Loucy (cell line): ENCODE measurements around the gene PTPRN2.

ENCODE experiments used
- H2AFZ ChIP-seq: fragments of 200-600 bp; sonication (generic); 2 replicates; pipeline ENCODE4 v1.6.0; 2016; ENCODE audit warnings: antibody characterized with exemption, mild to moderate bottlenecking, low read length, moderate library complexity
- H3F3A ChIP-seq: fragments of 200-600 bp; 2 replicates; pipeline ENCODE4 v1.6.0; 2016; ENCODE audit warnings: antibody characterized with exemption, low read depth, mild to moderate bottlenecking
- H3K27me3 ChIP-seq: fragments of 200-600 bp; sonication (generic); 2 replicates; pipeline ENCODE4 v1.6.1; 2014; ENCODE audit warnings: low read length, mild to moderate bottlenecking; ENCODE audit not compliant: insufficient read depth, poor library complexity, severe bottlenecking
- H3K36me3 ChIP-seq: fragments of 200-600 bp; sonication (generic); 2 replicates; pipeline ENCODE4 v1.6.1; 2016; ENCODE audit warnings: low read length; ENCODE audit not compliant: insufficient read depth
- H3K4me1 ChIP-seq: fragments of 200-600 bp; sonication (generic); 2 replicates; pipeline ENCODE4 v1.5.1; 2014; ENCODE audit warnings: low read length, mild to moderate bottlenecking; ENCODE audit not compliant: insufficient read depth, poor library complexity, severe bottlenecking
- H3K4me2 ChIP-seq: fragments of 200-600 bp; sonication (generic); 2 replicates; pipeline ENCODE4 v1.6.0; 2014; ENCODE audit warnings: antibody characterized with exemption, low read length, low read depth, mild to moderate bottlenecking; ENCODE audit not compliant: poor library complexity, severe bottlenecking
- H3K4me3 ChIP-seq: fragments of 200-600 bp; sonication (generic); 2 replicates; pipeline ENCODE4 v1.5.1; 2014; ENCODE audit warnings: low read length, mild to moderate bottlenecking, mixed read lengths; ENCODE audit not compliant: poor library complexity, severe bottlenecking
- H3K79me2 ChIP-seq: fragments of 200-600 bp; sonication (generic); 2 replicates; pipeline ENCODE4 v1.6.1; 2014; ENCODE audit warnings: low read length; ENCODE audit not compliant: insufficient read depth
- H3K9ac ChIP-seq: fragments of 200-600 bp; sonication (generic); 2 replicates; pipeline ENCODE4 v1.6.0; 2014; ENCODE audit warnings: mild to moderate bottlenecking, low read depth, low read length, moderate library complexity; ENCODE audit not compliant: poor library complexity, severe bottlenecking
- H3K9me2 ChIP-seq: fragments of 200-600 bp; sonication (generic); replicated peaks from 2 replicates; pipeline ENCODE4 v1.6.1; 2016; ENCODE audit warnings: low read depth, low read length, mixed read lengths
- H3K9me3 ChIP-seq: fragments of 200-600 bp; sonication (generic); 2 replicates; pipeline ENCODE4 v1.6.1; 2014; ENCODE audit warnings: mild to moderate bottlenecking, antibody characterized with exemption, low read length, low read depth; ENCODE audit not compliant: insufficient read depth
- H4K20me1 ChIP-seq: fragments of 200-600 bp; sonication (generic); 2 replicates; pipeline ENCODE4 v1.6.0; 2014; ENCODE audit warnings: antibody characterized with exemption, low read length, mild to moderate bottlenecking; ENCODE audit not compliant: insufficient read depth, poor library complexity, severe bottlenecking
- CTCF ChIP-seq: fragments of 200-600 bp; sonication (generic); conservative IDR thresholded peaks from 2 replicates; pipeline ENCODE4 v1.5.1; 2014; ENCODE audit warnings: mild to moderate bottlenecking, antibody characterized with exemption, low read length
- EZH2phosphoT487 ChIP-seq: fragments of 200-600 bp; IDR thresholded peaks from 2 replicates; pipeline ENCODE4 v1.6.1; 2018; ENCODE audit warnings: antibody characterized with exemption, mild to moderate bottlenecking, moderate library complexity, borderline replicate concordance

PTPRN2 gene

GRCh38 chr7:157772486-157773130 is 815.0 kb downstream of the PTPRN2 start:
- no peak for TF ChIP-seq CTCF
- TF ChIP-seq EZH2phosphoT487 = no peak
- Histone ChIP-seq H3K4me3 (no peak overlapping the region), H3K9me2 (no peaks in the 10 kb centered on the region)

GRCh38 chr7:157771689-157772088 is 815.9 kb downstream of the PTPRN2 start:
- Histone ChIP-seq H3F3A (no peaks in the 10 kb centered on the region), H3K4me2 (no peak overlapping the region), H3K4me1 (no peaks in the 10 kb centered on the region), H2AFZ (no peak overlapping the region), H3K9ac (no peak overlapping the region), H3K36me3 (no peaks in the 10 kb centered on the region), H3K4me3 (no peak overlapping the region), H3K79me2 (no peaks in the 10 kb centered on the region), H3K9me3 (peaks cover 8% of the 10 kb centered on the region; the same call in 1 of the 2 replicates), H3K27me3 (no peaks in the 10 kb centered on the region), H3K9me2 (no peaks in the 10 kb centered on the region), H4K20me1 (no peaks in the 10 kb centered on the region)
- no peak for TF ChIP-seq EZH2phosphoT487
- no peak for TF ChIP-seq CTCF

More at GRCh38 chr7:157772486-157773130, 815.0 kb downstream of the PTPRN2 start:
- no peaks in the 10 kb centered on the region for H3K4me1 ChIP-seq
- peaks cover 7% of the 10 kb centered on the region; the same call in 1 of the 2 replicates for H3K9me3 ChIP-seq
- H3K4me2 ChIP-seq = no peak overlapping the region
- H4K20me1 ChIP-seq = no peaks in the 10 kb centered on the region
- no peaks in the 10 kb centered on the region for H3K36me3 ChIP-seq
- H3K27me3 ChIP-seq = no peaks in the 10 kb centered on the region
- no peaks in the 10 kb centered on the region for H3K79me2 ChIP-seq
- H2AFZ ChIP-seq = no peak overlapping the region
- H3F3A ChIP-seq = no peaks in the 10 kb centered on the region
- H3K9ac ChIP-seq = no peak overlapping the region

GRCh38 chr7:157770716-157771320 is 816.8 kb downstream of the PTPRN2 start:
- TF ChIP-seq CTCF (no peak), EZH2phosphoT487 (no peak)
- Histone ChIP-seq H3K9ac (no peak overlapping the region), H3K36me3 (no peaks in the 10 kb centered on the region), H4K20me1 (no peaks in the 10 kb centered on the region), H3K9me2 (no peaks in the 10 kb centered on the region), H3K79me2 (no peaks in the 10 kb centered on the region), H3K4me2 (no peak overlapping the region), H3F3A (no peaks in the 10 kb centered on the region), H3K9me3 (peaks cover 14% of the 10 kb centered on the region; the same call in 1 of the 2 replicates), H3K4me3 (no peak overlapping the region), H3K27me3 (no peaks in the 10 kb centered on the region), H3K4me1 (no peaks in the 10 kb centered on the region), H2AFZ (no peak overlapping the region)
